Stimulated activated CD8-positive, alpha-beta memory T cell treated with anti-CD3 and anti-CD28 coated beads, Interleukin-4, amount 100 ng/mL, for 24 hours (primary cell): ENCODE measurements around the gene MYO9A.
"Not testable (repeated sequence)": the region's sequence is repeated elsewhere in the genome, so short reads cannot be mapped to it uniquely, and the experiment has no call there.

ENCODE experiments used
- DNase-seq: peaks from one replicate; pipeline ENCODE4 v3.0.0-alpha.2; 2020; ENCODE audit warnings: low read depth

The MYO9A gene

GRCh38 chr15:72092691-72093090 lies 25.3 kb downstream of the MYO9A start:
- DNase-seq = no peak

- no peak for DNase-seq
These were observed 25.9 kb downstream of the MYO9A start for GRCh38 chr15:72092006-72092405.

GRCh38 chr15:72086920-72087648 lies 30.9 kb downstream of the MYO9A start:
- no peak for DNase-seq

- no peak for DNase-seq
These were observed 31.8 kb downstream of the MYO9A start for GRCh38 chr15:72086010-72086697.

- DNase-seq = no peak
These were observed 35.8 kb downstream of the MYO9A start for GRCh38 chr15:72082176-72082575.

GRCh38 chr15:72078887-72079286 lies 39.1 kb downstream of the MYO9A start:
- DNase-seq = no peak

GRCh38 chr15:72077950-72078349 lies 40.0 kb downstream of the MYO9A start:
- DNase-seq = no peak

- no peak for DNase-seq
These were observed 43.5 kb downstream of the MYO9A start for GRCh38 chr15:72074335-72075060.

- not testable (repeated sequence) for DNase-seq
These were observed 46.5 kb downstream of the MYO9A start for GRCh38 chr15:72071448-72071825.

GRCh38 chr15:72070817-72071447 lies 47.0 kb downstream of the MYO9A start:
- DNase-seq = no peak

- no peak for DNase-seq
These were observed 49.1 kb downstream of the MYO9A start for GRCh38 chr15:72068856-72069255.

- no peak for DNase-seq
These were observed 52.1 kb downstream of the MYO9A start for GRCh38 chr15:72065801-72066200.

- DNase-seq = no peak
These were observed 54.8 kb downstream of the MYO9A start for GRCh38 chr15:72063186-72063585.

GRCh38 chr15:72062319-72062718 lies 55.6 kb downstream of the MYO9A start:
- DNase-seq = no peak

GRCh38 chr15:72060687-72061250 lies 57.2 kb downstream of the MYO9A start:
- no peak for DNase-seq

- DNase-seq = no peak
These were observed 59.4 kb downstream of the MYO9A start for GRCh38 chr15:72058585-72058984.

- no peak for DNase-seq
These were observed 60.3 kb downstream of the MYO9A start for GRCh38 chr15:72057548-72058091.

GRCh38 chr15:72056217-72056616 lies 61.7 kb downstream of the MYO9A start:
- DNase-seq = not testable (repeated sequence)

GRCh38 chr15:72053297-72053696 lies 64.7 kb downstream of the MYO9A start:
- not testable (repeated sequence) for DNase-seq

- DNase-seq = no peak
These were observed 67.2 kb downstream of the MYO9A start for GRCh38 chr15:72050700-72051099.

- DNase-seq = no peak
These were observed 70.9 kb downstream of the MYO9A start for GRCh38 chr15:72047020-72047419.

GRCh38 chr15:72044956-72045355 lies 73.0 kb downstream of the MYO9A start:
- no peak for DNase-seq
